ENCODE results near the gene GLYR1. TPM values are rescaled to one million over a fixed set of nuclear protein-coding genes. Genes with fewer than 3 reads are reported as not detected.
A peak's percentile ranks its signal among the peaks of the same experiment; 100 is the strongest.

Gene GLYR1
- total and polyA plus RNA-seq, 7 donors: 28.6 to 74.1 (median 60.3) TPM

GRCh38 chr16:4768549-4769305, 78.4 kb downstream of the GLYR1 start:
- ATAC-seq: peak; percentile 84 to 93 (median 90)
- Histone ChIP-seq H3K27me3 (ENCODE audit: insufficient read depth in 3 of 3, low read length in 2 of 3) (no peaks in the 10 kb centered on the region), H3K9me3 (no peaks in the 10 kb centered on the region), H3K4me3 (peak overlapping the region; percentile 77), H3K4me1 (peaks cover 19% of the 10 kb centered on the region), H3K36me3 (ENCODE audit: insufficient read depth in 1 of 2, low read depth in 1 of 2) (peaks cover 0 to 18% of the 10 kb centered on the region in 2 donors), H3K27ac (peak overlapping the region; percentile 78)
- DNase-seq: peak; percentile 96 to 98
- intact Hi-C loops (cut with DNase I): loop anchor here (5.0 to 10.0 kb wide), 4 partner anchors 34 to 256 kb away; partner anchors contain the start of genes GLYR1 (in 1 of the 2), ROGDI (in 1 of the 2), SEC14L5 (in 1 of the 2) and UBN1 (in 1 of the 2)
- TF ChIP-seq, protein P1, sequence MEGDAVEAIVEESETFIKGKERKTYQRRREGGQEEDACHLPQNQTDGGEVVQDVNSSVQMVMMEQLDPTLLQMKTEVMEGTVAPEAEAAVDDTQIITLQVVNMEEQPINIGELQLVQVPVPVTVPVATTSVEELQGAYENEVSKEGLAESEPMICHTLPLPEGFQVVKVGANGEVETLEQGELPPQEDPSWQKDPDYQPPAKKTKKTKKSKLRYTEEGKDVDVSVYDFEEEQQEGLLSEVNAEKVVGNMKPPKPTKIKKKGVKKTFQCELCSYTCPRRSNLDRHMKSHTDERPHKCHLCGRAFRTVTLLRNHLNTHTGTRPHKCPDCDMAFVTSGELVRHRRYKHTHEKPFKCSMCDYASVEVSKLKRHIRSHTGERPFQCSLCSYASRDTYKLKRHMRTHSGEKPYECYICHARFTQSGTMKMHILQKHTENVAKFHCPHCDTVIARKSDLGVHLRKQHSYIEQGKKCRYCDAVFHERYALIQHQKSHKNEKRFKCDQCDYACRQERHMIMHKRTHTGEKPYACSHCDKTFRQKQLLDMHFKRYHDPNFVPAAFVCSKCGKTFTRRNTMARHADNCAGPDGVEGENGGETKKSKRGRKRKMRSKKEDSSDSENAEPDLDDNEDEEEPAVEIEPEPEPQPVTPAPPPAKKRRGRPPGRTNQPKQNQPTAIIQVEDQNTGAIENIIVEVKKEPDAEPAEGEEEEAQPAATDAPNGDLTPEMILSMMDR (IDR thresholded peaks at IDR 0.05): no peak
- 2 to 4% (median 2%) methylated on average over 48 of the region's 48 CpGs for WGBS, 3 donors

DNA sequence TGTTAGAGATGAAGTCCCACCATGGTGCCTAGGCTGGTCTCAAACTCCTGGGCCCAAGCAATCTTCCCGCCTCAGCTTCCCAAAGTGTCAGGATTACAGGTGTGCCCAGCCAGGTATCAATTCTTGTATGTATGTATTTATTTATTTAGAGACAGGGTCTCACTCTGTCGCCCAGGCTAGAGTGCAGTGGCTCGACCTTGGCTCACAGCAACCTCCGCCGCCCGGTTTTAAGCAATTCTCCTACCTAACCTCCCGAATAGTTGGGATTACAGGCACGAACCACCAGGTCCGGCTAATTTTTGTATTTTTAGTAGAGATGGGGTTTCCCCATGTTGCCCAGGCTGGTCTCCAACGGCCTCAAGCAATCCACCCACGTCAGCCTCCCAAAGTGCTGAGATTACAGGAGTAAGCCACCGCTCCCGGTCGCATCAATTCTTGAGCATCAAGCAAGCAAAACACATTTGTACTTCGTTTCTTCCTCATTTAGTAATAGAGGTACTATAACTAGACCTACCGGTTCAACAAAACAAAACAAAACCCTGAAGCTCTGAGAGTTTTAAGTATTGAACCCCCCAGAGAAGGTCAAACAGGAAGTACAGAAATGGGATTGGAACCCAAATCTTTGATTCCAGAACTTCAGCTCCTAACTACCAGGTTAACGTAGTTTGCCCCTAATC, 79.1 kb downstream of the GLYR1 start:
- WGBS, 3 donors: 43 to 57% (median 56%) methylated on average over 17 of the region's 17 CpGs
- H3K27me3 ChIP-seq (ENCODE audit: insufficient read depth in 3 of 3, low read length in 2 of 3): no peaks in the 10 kb centered on the region
- no peaks in the 10 kb centered on the region for H3K9me3 ChIP-seq
- ATAC-seq (peak in 1 of 4 donors; percentile 8), DNase-seq (no peak)
- TF ChIP-seq, protein P1 (IDR thresholded peaks at IDR 0.05): no peak
- peak overlapping the region; percentile 77 for H3K4me3 ChIP-seq
- peak overlapping the region; percentile 78 for H3K27ac ChIP-seq
- H3K4me1 ChIP-seq: peaks cover 19% of the 10 kb centered on the region
- H3K36me3 ChIP-seq (ENCODE audit: insufficient read depth in 1 of 2, low read depth in 1 of 2): peaks cover 0 to 25% of the 10 kb centered on the region in 2 donors
- intact Hi-C loops (cut with DNase I): loop anchor here (5.0 to 10.0 kb wide), 4 partner anchors 34 to 257 kb away; partner anchors contain the start of genes GLYR1 (in 1 of the 2), ROGDI (in 1 of the 2), SEC14L5 (in 1 of the 2) and UBN1 (in 1 of the 2)

DNA sequence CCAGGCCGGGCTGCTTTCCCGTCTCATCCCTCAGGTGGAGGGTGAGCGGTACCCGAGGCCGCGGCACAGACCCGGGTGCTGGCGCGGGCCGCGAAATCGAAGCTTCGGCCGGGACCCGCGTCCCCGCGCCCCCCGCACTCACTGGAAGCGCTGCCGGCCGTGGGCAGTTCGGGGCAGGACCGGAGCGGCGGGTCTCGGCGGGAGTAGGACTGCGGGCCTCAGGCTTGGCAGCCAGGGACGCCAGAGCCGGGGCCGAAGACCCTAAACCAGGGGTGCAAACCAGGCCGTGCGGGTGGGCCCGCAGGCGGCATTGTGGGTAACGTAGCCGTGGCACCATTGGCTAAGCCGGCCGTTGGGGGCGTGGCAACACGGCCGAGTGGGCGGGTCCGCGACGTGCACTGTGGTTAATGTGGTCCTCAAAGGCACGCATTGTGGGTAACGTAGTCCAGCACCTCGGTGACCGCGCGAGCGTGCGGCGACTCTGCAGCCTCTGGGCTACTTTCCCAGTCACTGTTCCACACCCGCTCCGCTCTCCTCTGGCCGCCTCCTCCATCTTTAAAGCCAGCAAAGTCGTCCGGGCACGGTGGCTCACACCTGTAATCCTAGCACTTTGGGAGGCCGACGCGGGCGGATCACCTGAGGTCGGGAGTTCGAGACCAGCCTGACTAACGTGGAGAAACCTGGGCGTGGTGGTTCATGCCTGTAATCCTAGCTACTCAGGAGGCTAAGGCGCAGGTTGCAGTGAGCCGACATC, 80.0 kb downstream of the GLYR1 start, which contains the start of gene ZNF500:
Gene ZNF500, minus strand, starts transcription at position 288 of the 754 bp plus-strand sequence. CDS start 1,184 bp downstream, outside the sequence.
- peak; percentile 92 to 97 (median 94) for ATAC-seq
- peaks cover 0 to 35% of the 10 kb centered on the region in 2 donors for H3K36me3 ChIP-seq (ENCODE audit: insufficient read depth in 1 of 2, low read depth in 1 of 2)
- H3K27ac ChIP-seq: peak within 1 kb of the TSS; percentile 78
- peaks cover 19% of the 10 kb centered on the region for H3K4me1 ChIP-seq
- intact Hi-C loops (cut with DNase I): loop anchor here (5.0 to 10.0 kb wide), 4 partner anchors 35 to 258 kb away; partner anchors contain the start of genes GLYR1 (in 1 of the 2), ROGDI (in 1 of the 2), SEC14L5 (in 1 of the 2) and UBN1 (in 1 of the 2)
- H3K27me3 ChIP-seq (ENCODE audit: insufficient read depth in 3 of 3, low read length in 2 of 3): no peaks in the 10 kb centered on the region
- TF ChIP-seq, protein P1 (IDR thresholded peaks at IDR 0.05): no peak
- H3K9me3 ChIP-seq: no peaks in the 10 kb centered on the region
- DNase-seq: peak; percentile 99
- H3K4me3 ChIP-seq: peak within 1 kb of the TSS; percentile 77
- 2 to 3% (median 2%) methylated on average over 59 to 72 of the region's 72 CpGs for whole genome bisulfite sequencing, 3 donors

Data from psoas muscle (tissue), 8 donors.